GM12873 (cell line): ENCODE results near the gene TUBB4B.

Source experiments
- CTCF ChIP-seq: IDR thresholded peaks from 2 replicates; pipeline ENCODE4 v1.5.1; 2012; ENCODE audit warnings: low read depth, mild to moderate bottlenecking, moderate library complexity, low read length, control low read depth; ENCODE audit not compliant: insufficient read depth; ENCODE audit errors: missing control alignments

The TUBB4B gene

GRCh38 chr9:137240841-137241489, at the start of gene TUBB4B:
Gene TUBB4B, plus strand, starts transcription at chr9:137241287. Its CDS starts 74 bp downstream, at chr9:137241361.
- no peak for TF ChIP-seq CTCF

- no peak for TF ChIP-seq CTCF
These were observed 49.2 kb upstream of the TUBB4B start for GRCh38 chr9:137191691-137192447.

- no peak for TF ChIP-seq CTCF
These were observed 48.7 kb upstream of the TUBB4B start for GRCh38 chr9:137192448-137192780.

GRCh38 chr9:137192859-137193258, 48.2 kb upstream of the TUBB4B start:
- no peak for TF ChIP-seq CTCF

- no peak for TF ChIP-seq CTCF
These were observed 47.3 kb upstream of the TUBB4B start for GRCh38 chr9:137193771-137194170.

GRCh38 chr9:137194388-137194787, 46.7 kb upstream of the TUBB4B start:
- TF ChIP-seq CTCF: no peak

- TF ChIP-seq CTCF: no peak
These were observed 46.2 kb upstream of the TUBB4B start for GRCh38 chr9:137194909-137195308.
